Cardiac muscle cell (in vitro differentiated cells and primary cell): ENCODE results near the gene CSMD2. TPM values are rescaled to one million over a fixed set of nuclear protein-coding genes. Genes with fewer than 3 reads are reported as not detected.

ENCODE experiments used
- DNase-seq, 2 donors: peaks; one replicate each; pipeline versions ENCODE4 v3.0.0 to v3.0.0-alpha.2; 2010 to 2017; ENCODE audit warnings: low read depth in 1 of 2, low spot score in 1 of 2
- H3K27ac ChIP-seq: fragments of 200-600 bp; sonication (generic); 2 replicates; pipeline ENCODE4 v1.5.1; 2016
- H3K27me3 ChIP-seq: fragments of 200-600 bp; sonication (generic); 2 replicates; pipeline ENCODE4 v1.6.0; 2016; ENCODE audit warnings: control low read depth
- H3K36me3 ChIP-seq: fragments of 200-600 bp; sonication (generic); 2 replicates; pipeline ENCODE4 v1.5.1; 2016; ENCODE audit warnings: control low read depth
- H3K4me1 ChIP-seq: fragments of 200-600 bp; sonication (generic); 2 replicates; pipeline ENCODE4 v1.8.1; 2017; ENCODE audit warnings: low read depth, mild to moderate bottlenecking, mixed run types
- H3K4me3 ChIP-seq: fragments of 200-600 bp; sonication (generic); 2 replicates; pipeline ENCODE4 v1.5.1; 2016; ENCODE audit warnings: mild to moderate bottlenecking
- H3K9me3 ChIP-seq: fragments of 200-600 bp; sonication (generic); 2 replicates; pipeline ENCODE4 v1.5.1; 2017; ENCODE audit warnings: low read depth, mild to moderate bottlenecking, control low read depth
- polyA plus RNA-seq: library from polyadenylated mRNA; unstranded; fragments of >200 nt; fragmentation: Nextera tagmentation; extraction: Ambion mirVana; gene quantifications from 2 replicates; pipeline ENCODE4 v1.2.1, GENCODE V29; 2016
- total RNA-seq: library from RNA; depleted of rRNA; stranded (reverse); fragments of >200 nt; gene quantifications from 2 replicates; pipeline ENCODE4 v1.2.3, GENCODE V29; 2016
- TF ChIP-seq, protein P1 (sequence below): IDR thresholded peaks from 2 replicates; pipeline ENCODE4 v1.5.1; 2012; ENCODE audit warnings: low read depth, mild to moderate bottlenecking, low read length

Gene CSMD2
- total and polyA plus RNA-seq, 2 experiments from 2014 or later: 0.24 TPM; not detected in 1

DNA sequence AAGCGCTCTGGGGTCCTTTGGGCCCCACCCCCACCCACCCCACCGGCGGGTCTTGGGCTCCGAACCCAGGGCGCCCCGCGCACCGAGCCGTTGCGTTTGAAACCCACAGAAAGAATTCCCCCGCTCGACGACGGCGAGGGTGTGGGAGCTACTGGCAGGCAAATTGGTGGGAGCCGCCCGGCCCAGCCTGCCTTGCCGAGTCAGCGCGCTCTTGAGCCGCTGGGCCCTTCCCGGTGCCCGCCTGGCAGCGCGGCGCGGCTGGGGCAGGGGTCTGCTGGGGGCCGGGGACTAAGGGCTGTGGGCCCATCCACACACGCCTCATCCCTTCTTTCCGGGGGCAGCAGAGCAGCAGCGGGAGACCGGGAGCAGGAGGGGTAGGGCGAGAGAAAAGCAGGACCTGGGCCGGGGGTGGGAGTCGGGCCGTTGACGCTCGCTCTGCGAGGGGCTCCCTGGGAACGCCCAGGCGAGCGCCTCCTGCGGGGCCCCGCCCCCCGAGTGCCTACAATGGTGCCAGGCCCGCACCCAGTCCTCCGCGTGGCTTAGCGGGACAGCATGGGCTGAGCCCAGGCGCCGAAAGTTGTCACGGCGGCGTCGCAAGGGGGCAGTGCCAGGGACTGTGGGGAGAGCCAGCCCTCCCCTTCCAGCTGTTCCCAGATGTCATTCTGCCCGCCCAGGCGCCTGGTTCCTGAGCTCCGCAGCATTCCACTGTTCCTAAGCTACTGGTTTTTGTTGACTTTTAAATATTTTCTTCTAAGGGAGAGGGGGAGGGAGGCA lies 12.0 kb upstream of the CSMD2 start, which contains the start of gene C1orf94:
Gene C1orf94, plus strand, starts transcription at position 78 of the 774 bp plus-strand sequence. CDS start 883 bp downstream, outside the sequence.
- Histone ChIP-seq H3K4me3 (no peak within 1 kb of the TSS), H3K36me3 (no peaks in the 10 kb centered on the region), H3K9me3 (no peaks in the 10 kb centered on the region), H3K4me1 (no peaks in the 10 kb centered on the region), H3K27me3 (peaks cover 36% of the 10 kb centered on the region), H3K27ac (no peak within 1 kb of the TSS)
- no peak for DNase-seq
- TF ChIP-seq, protein P1, sequence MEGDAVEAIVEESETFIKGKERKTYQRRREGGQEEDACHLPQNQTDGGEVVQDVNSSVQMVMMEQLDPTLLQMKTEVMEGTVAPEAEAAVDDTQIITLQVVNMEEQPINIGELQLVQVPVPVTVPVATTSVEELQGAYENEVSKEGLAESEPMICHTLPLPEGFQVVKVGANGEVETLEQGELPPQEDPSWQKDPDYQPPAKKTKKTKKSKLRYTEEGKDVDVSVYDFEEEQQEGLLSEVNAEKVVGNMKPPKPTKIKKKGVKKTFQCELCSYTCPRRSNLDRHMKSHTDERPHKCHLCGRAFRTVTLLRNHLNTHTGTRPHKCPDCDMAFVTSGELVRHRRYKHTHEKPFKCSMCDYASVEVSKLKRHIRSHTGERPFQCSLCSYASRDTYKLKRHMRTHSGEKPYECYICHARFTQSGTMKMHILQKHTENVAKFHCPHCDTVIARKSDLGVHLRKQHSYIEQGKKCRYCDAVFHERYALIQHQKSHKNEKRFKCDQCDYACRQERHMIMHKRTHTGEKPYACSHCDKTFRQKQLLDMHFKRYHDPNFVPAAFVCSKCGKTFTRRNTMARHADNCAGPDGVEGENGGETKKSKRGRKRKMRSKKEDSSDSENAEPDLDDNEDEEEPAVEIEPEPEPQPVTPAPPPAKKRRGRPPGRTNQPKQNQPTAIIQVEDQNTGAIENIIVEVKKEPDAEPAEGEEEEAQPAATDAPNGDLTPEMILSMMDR: no peak

DNA sequence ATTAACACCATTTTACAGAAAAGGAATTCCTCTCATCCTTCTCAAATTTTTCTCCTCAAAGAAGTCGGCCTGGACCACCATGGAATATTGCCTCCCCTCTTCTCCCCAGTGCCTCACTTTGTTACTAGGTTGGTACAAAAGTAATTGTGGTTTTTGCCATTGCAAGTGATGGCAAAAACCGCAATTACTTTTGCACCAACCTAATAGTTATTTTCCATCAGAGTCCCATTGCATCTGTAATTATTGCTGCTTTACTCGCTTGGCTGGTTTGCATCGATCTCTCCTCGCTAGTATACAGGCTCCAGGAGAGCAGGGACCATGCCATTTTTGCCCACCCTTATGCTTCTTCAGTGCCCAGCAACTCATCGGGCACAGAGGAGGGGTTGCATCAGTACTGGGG lies 10.7 kb upstream of the CSMD2 start:
- TF ChIP-seq, protein P1: no peak
- Histone ChIP-seq H3K4me3 (no peak overlapping the region), H3K27me3 (peaks cover 41% of the 10 kb centered on the region), H3K9me3 (no peaks in the 10 kb centered on the region), H3K4me1 (no peaks in the 10 kb centered on the region), H3K27ac (no peak overlapping the region), H3K36me3 (no peaks in the 10 kb centered on the region)
- no peak for DNase-seq

DNA sequence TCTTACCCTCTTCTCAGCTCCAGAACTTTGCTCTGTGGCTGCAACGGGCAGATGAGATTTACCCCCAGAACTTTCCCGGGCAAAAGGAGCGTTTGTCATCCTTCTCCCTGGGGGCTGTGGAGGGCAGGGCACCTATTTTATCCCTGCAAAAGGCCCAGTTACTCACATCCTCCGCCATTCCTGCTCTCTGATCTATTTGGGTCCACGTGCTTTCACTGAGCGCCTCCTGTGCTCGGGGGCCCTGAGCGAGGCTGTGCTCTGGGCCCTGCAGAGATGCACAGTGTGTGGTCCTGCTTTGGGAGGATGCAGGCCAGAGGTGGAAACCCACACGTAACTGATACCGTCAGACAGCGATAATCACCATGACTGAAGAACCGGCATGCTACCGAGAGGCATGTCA lies 2.4 kb upstream of the CSMD2 start:
- peaks cover 17% of the 10 kb centered on the region for H3K4me1 ChIP-seq
- H3K4me3 ChIP-seq: no peak overlapping the region
- TF ChIP-seq, protein P1: no peak
- no peaks in the 10 kb centered on the region for H3K36me3 ChIP-seq
- peaks cover 81% of the 10 kb centered on the region for H3K27me3 ChIP-seq
- no peak overlapping the region for H3K27ac ChIP-seq
- no peaks in the 10 kb centered on the region for H3K9me3 ChIP-seq
- DNase-seq: no peak

DNA sequence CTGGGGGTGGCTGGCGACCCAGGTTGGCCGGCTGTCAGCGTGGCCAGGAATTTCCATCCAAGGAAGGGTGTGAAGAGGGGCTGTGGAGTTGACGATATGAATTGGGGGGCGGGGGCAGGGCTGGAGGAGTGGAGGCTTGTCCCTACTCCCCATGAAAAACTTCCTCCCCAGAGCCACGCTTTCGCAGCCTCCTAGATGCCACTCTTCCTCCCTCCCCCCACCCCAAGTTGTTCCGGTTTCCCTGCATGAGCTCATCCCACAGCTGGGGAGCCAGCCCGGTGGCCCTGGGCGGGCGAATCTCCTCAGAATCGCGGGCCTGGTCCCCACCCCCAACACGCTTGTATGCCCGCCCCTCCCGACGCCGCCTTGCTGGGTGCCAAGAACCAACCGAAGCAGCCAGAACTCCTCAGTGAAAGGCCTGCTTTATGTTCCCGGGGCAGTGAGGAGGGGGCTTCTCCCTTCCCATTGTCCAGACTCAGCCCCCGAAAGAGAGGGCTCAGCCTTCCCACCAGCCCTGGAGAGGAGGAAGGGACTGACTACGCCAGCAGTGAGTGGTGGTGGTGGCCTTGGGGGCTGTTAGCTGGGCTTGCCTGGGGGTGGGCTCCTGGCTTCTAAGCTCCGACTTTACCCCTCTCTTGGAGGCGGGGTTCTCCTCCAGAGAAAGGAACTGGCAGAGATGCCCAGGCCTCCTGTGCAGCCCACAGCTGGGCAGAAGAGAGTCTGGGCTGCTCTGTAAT lies 1.8 kb upstream of the CSMD2 start:
- no peak overlapping the region for H3K27ac ChIP-seq
- no peaks in the 10 kb centered on the region for H3K9me3 ChIP-seq
- no peaks in the 10 kb centered on the region for H3K36me3 ChIP-seq
- H3K4me3 ChIP-seq: no peak overlapping the region
- DNase-seq: peak in 1 of 2 donors; percentile 17
- H3K27me3 ChIP-seq: peaks cover 84% of the 10 kb centered on the region
- TF ChIP-seq, protein P1: no peak
- peaks cover 17% of the 10 kb centered on the region for H3K4me1 ChIP-seq

DNA sequence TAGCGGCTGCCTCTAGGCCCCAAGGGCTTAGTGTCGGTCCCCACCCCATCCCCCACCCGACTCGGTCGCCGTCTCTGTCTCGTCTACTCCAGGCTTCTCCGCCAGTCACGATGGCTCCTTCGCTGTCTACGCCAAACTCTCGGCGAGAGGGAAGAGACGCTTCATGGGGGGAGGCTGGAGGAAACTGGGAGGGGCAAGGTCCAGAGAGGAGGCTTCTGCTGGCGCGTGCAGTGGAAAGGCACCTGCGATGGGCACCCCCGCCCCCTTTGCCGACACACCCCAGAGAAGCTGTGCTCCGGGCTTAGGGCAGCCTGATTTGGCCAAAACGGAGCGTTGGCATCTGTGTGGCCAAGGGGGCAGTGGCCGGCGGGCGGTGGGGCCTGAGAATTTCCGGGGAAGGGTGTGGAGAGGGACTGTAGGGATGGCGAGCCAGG lies 1.2 kb upstream of the CSMD2 start:
- Histone ChIP-seq H3K9me3 (no peaks in the 10 kb centered on the region), H3K36me3 (no peaks in the 10 kb centered on the region), H3K4me1 (peaks cover 17% of the 10 kb centered on the region), H3K4me3 (no peak overlapping the region), H3K27me3 (peaks cover 89% of the 10 kb centered on the region), H3K27ac (no peak overlapping the region)
- TF ChIP-seq, protein P1: no peak
- DNase-seq: no peak
